Measurements from ENCODE around the gene DICER1.

DICER1 gene

DNA sequence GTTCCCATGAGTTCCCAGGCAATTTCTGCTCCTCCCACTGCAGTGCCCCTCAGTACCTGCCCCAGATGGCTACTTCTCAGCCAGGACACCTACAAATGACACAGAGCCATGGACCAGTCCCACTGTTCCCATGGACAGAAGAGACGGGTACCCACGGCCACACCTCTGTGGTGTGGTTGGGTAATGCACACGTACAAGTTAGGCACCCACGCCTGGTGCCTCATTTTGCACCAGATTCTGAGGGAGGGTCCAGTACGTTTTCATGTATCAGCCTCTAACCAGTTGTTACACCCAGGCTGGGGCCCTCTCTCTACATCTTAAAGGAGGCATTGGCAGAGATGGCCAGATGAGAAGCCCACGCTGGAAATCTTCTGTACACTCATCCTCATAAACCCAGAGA is 114.0 kb downstream of the DICER1 start:
- Histone ChIP-seq H3K27me3 (ENCODE audit: insufficient read depth, poor library complexity, severe bottlenecking) (peaks cover 6% of the 10 kb centered on the region), H3K4me3 (replicated peaks; ENCODE audit: insufficient read depth, low read length) (no peak overlapping the region), H3K27ac (replicated peaks) (no peak overlapping the region)
- TF ChIP-seq, protein P1, sequence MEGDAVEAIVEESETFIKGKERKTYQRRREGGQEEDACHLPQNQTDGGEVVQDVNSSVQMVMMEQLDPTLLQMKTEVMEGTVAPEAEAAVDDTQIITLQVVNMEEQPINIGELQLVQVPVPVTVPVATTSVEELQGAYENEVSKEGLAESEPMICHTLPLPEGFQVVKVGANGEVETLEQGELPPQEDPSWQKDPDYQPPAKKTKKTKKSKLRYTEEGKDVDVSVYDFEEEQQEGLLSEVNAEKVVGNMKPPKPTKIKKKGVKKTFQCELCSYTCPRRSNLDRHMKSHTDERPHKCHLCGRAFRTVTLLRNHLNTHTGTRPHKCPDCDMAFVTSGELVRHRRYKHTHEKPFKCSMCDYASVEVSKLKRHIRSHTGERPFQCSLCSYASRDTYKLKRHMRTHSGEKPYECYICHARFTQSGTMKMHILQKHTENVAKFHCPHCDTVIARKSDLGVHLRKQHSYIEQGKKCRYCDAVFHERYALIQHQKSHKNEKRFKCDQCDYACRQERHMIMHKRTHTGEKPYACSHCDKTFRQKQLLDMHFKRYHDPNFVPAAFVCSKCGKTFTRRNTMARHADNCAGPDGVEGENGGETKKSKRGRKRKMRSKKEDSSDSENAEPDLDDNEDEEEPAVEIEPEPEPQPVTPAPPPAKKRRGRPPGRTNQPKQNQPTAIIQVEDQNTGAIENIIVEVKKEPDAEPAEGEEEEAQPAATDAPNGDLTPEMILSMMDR (IDR thresholded peaks at IDR 0.05; ENCODE audit: insufficient read depth, low read length): no peak
- TF ChIP-seq GABPA (IDR thresholded peaks at IDR 0.05; ENCODE audit: low read depth) (no peak), POLR2AphosphoS5 (IDR thresholded peaks at IDR 0.05; ENCODE audit: low read depth) (no peak), SPI1 (IDR thresholded peaks at IDR 0.05; ENCODE audit: borderline replicate concordance, low read depth) (no peak)
- TF ChIP-seq, protein P2, sequence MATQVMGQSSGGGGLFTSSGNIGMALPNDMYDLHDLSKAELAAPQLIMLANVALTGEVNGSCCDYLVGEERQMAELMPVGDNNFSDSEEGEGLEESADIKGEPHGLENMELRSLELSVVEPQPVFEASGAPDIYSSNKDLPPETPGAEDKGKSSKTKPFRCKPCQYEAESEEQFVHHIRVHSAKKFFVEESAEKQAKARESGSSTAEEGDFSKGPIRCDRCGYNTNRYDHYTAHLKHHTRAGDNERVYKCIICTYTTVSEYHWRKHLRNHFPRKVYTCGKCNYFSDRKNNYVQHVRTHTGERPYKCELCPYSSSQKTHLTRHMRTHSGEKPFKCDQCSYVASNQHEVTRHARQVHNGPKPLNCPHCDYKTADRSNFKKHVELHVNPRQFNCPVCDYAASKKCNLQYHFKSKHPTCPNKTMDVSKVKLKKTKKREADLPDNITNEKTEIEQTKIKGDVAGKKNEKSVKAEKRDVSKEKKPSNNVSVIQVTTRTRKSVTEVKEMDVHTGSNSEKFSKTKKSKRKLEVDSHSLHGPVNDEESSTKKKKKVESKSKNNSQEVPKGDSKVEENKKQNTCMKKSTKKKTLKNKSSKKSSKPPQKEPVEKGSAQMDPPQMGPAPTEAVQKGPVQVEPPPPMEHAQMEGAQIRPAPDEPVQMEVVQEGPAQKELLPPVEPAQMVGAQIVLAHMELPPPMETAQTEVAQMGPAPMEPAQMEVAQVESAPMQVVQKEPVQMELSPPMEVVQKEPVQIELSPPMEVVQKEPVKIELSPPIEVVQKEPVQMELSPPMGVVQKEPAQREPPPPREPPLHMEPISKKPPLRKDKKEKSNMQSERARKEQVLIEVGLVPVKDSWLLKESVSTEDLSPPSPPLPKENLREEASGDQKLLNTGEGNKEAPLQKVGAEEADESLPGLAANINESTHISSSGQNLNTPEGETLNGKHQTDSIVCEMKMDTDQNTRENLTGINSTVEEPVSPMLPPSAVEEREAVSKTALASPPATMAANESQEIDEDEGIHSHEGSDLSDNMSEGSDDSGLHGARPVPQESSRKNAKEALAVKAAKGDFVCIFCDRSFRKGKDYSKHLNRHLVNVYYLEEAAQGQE (IDR thresholded peaks at IDR 0.05; ENCODE audit: insufficient replicate concordance, low read depth): no peak
- DNase-seq (ENCODE audit: low read depth in 1 of 2, low spot score in 1 of 2): no peak

DNA sequence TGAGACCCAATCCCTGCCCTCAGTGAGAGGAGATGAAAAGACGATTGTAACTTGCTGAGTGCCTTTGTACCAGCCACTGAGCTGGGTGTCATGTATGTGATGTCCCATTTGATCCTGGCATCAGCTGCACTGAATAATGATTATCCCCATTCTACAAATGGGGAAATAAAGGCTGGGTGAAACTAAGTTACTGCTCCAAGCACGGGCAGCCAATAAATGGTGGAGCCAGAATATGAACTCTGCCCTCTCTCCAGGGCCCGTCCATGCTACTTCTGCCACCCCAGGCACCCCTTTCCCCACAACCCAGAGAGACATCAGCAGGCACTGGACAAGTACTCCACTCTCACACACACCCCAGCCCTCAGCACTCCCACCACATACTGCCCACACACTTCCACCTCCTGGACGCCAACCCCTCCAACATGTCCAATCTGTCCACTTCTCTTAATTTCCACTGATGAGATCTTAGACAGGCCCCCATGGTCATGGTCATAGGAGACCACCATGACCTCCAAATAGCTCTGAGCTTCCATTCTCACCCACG is 115.8 kb downstream of the DICER1 start:
- no peak for DNase-seq (ENCODE audit: low read depth in 1 of 2, low spot score in 1 of 2)
- TF ChIP-seq POLR2AphosphoS5 (IDR thresholded peaks at IDR 0.05; ENCODE audit: low read depth): no peak
- TF ChIP-seq GABPA (IDR thresholded peaks at IDR 0.05; ENCODE audit: low read depth): no peak
- TF ChIP-seq, protein P2 (IDR thresholded peaks at IDR 0.05; ENCODE audit: insufficient replicate concordance, low read depth): no peak
- no peak for TF ChIP-seq SPI1 (IDR thresholded peaks at IDR 0.05; ENCODE audit: borderline replicate concordance, low read depth)
- TF ChIP-seq, protein P1 (IDR thresholded peaks at IDR 0.05; ENCODE audit: insufficient read depth, low read length): no peak
- Histone ChIP-seq H3K4me3 (replicated peaks; ENCODE audit: insufficient read depth, low read length) (no peak overlapping the region), H3K27me3 (ENCODE audit: insufficient read depth, poor library complexity, severe bottlenecking) (peaks cover 6% of the 10 kb centered on the region), H3K27ac (replicated peaks) (no peak overlapping the region)

DNA sequence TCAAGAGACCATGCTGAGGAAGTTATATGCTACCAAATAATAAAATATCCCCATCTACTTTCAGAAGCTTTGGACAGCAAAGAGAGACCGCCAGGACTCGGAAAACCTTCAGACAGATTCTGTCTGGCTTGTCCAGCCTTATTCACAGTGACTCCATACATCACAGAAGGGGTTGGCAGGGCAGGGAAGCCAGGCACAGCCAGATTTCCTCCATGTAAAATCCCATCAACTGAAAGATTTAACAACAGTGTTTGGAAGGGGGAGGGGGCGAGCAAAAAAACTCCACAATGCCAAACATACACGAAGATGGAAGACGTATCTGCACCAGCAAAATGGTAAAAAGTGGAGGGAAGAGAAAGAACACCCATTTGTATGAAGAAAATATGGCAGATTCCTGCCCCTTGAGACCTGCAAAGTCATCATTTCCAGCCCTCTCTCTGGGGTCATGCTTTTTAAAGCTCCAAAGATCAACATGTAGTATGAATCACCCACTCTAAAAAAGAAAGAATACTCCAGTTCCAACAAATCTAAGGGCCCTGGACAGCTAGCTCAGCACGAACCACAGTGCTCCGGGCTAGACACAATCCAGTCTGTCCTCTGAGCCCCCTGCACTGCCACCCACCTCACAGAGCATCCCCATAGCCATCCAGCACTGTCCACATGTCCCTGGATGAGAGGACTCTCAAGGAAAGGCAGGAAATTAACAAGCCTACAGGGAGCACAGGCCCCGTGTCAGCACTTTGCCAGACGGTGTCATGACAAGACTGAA is 116.4 kb downstream of the DICER1 start:
- peaks cover 6% of the 10 kb centered on the region for H3K27me3 ChIP-seq (ENCODE audit: insufficient read depth, poor library complexity, severe bottlenecking)
- no peak for DNase-seq (ENCODE audit: low read depth in 1 of 2, low spot score in 1 of 2)
- H3K27ac ChIP-seq (replicated peaks): no peak overlapping the region
- no peak overlapping the region for H3K4me3 ChIP-seq (replicated peaks; ENCODE audit: insufficient read depth, low read length)
- no peak for TF ChIP-seq GABPA (IDR thresholded peaks at IDR 0.05; ENCODE audit: low read depth)
- TF ChIP-seq, protein P1 (IDR thresholded peaks at IDR 0.05; ENCODE audit: insufficient read depth, low read length): no peak
- TF ChIP-seq, protein P2 (IDR thresholded peaks at IDR 0.05; ENCODE audit: insufficient replicate concordance, low read depth): no peak
- TF ChIP-seq SPI1 (IDR thresholded peaks at IDR 0.05; ENCODE audit: borderline replicate concordance, low read depth): no peak
- TF ChIP-seq POLR2AphosphoS5 (IDR thresholded peaks at IDR 0.05; ENCODE audit: low read depth): no peak
